H9 (cell line): Measurements from ENCODE around the gene UQCR11. TPM values are rescaled to one million over a fixed set of nuclear protein-coding genes. Genes with fewer than 3 reads are reported as not detected.

Experiments used
- DNase-seq: peaks from one replicate; pipeline ENCODE4 v3.0.0-alpha.2; 2017
- H2AFZ ChIP-seq: one replicate; pipeline ENCODE4 v1.6.1; 2013; ENCODE audit warnings: mild to moderate bottlenecking, low read length, control low read depth, moderate library complexity
- H2AK5ac ChIP-seq: 2 replicates; pipeline ENCODE4 v1.6.1; 2013; ENCODE audit warnings: low read length, control low read depth, mixed read lengths; ENCODE audit not compliant: insufficient read length
- H2BK120ac ChIP-seq: one replicate; pipeline ENCODE4 v1.6.1; 2013; ENCODE audit warnings: low read depth, mild to moderate bottlenecking, low read length, control low read depth, inconsistent platforms; ENCODE audit not compliant: poor library complexity, severe bottlenecking
- H2BK12ac ChIP-seq: 2 replicates; pipeline ENCODE4 v1.6.1; 2013; ENCODE audit warnings: low read length, control low read depth, mixed read lengths, low read depth; ENCODE audit not compliant: insufficient read length
- H2BK15ac ChIP-seq: 2 replicates; pipeline ENCODE4 v1.6.1; 2013; ENCODE audit warnings: low read depth, low read length, control low read depth
- H2BK20ac ChIP-seq: one replicate; pipeline ENCODE4 v1.6.1; 2013; ENCODE audit warnings: low read depth, mild to moderate bottlenecking, low read length, control low read depth, inconsistent platforms; ENCODE audit not compliant: poor library complexity, severe bottlenecking
- H2BK5ac ChIP-seq: 2 replicates; pipeline ENCODE4 v1.6.1; 2013; ENCODE audit warnings: low read length, control low read depth, mixed read lengths; ENCODE audit not compliant: insufficient read length
- H3K14ac ChIP-seq: 2 replicates; pipeline ENCODE4 v1.6.1; 2013; ENCODE audit warnings: low read length, control low read depth; ENCODE audit not compliant: insufficient read depth
- H3K18ac ChIP-seq: 2 replicates; pipeline ENCODE4 v1.6.1; 2013; ENCODE audit warnings: low read depth, mild to moderate bottlenecking, mixed read lengths, low read length, control low read depth; ENCODE audit not compliant: insufficient read length
- H3K23ac ChIP-seq: 2 replicates; pipeline ENCODE4 v1.6.1; 2013; ENCODE audit warnings: low read length, control low read depth, mixed read lengths, low read depth; ENCODE audit not compliant: insufficient read length
- H3K23me2 ChIP-seq: 2 replicates; pipeline ENCODE4 v1.6.1; 2013; ENCODE audit warnings: low read depth, mild to moderate bottlenecking, mixed read lengths, low read length, control low read depth; ENCODE audit not compliant: insufficient read length, poor library complexity, severe bottlenecking
- H3K27ac ChIP-seq: 2 replicates; pipeline ENCODE4 v1.5.1; 2013; ENCODE audit warnings: low read length, control low read depth, mixed read lengths, low read depth; ENCODE audit not compliant: insufficient read length
- H3K27me3 ChIP-seq: 2 replicates; pipeline ENCODE4 v1.6.1; 2013; ENCODE audit warnings: low read length, control low read depth, inconsistent platforms; ENCODE audit not compliant: insufficient read depth
- H3K4ac ChIP-seq: 2 replicates; pipeline ENCODE4 v1.6.1; 2013; ENCODE audit warnings: low read depth, mild to moderate bottlenecking, control low read depth, inconsistent platforms, low read length, moderate library complexity
- H3K4me1 ChIP-seq: 2 replicates; pipeline ENCODE4 v1.6.1; 2013; ENCODE audit warnings: low read length, control low read depth, inconsistent platforms; ENCODE audit not compliant: insufficient read depth
- H3K4me2 ChIP-seq: 2 replicates; pipeline ENCODE4 v1.6.1; 2013; ENCODE audit warnings: low read length, control low read depth, mixed read lengths; ENCODE audit not compliant: insufficient read length, insufficient read depth
- H3K56ac ChIP-seq: 2 replicates; pipeline ENCODE4 v1.6.1; 2013; ENCODE audit warnings: low read depth, mild to moderate bottlenecking, mixed read lengths, low read length, control low read depth; ENCODE audit not compliant: insufficient read length
- H3K79me1 ChIP-seq: 2 replicates; pipeline ENCODE4 v1.6.1; 2013; ENCODE audit warnings: low read depth, mild to moderate bottlenecking, moderate library complexity, low read length, control low read depth, inconsistent platforms; ENCODE audit not compliant: insufficient read depth, poor library complexity, severe bottlenecking
- H3K79me2 ChIP-seq: 2 replicates; pipeline ENCODE4 v1.6.1; 2013; ENCODE audit warnings: low read length, control low read depth, inconsistent platforms; ENCODE audit not compliant: insufficient read depth
- H3K9ac ChIP-seq: 2 replicates; pipeline ENCODE4 v1.6.1; 2013; ENCODE audit warnings: low read length, control low read depth, mixed read lengths; ENCODE audit not compliant: insufficient read length; ENCODE audit errors: extremely low read depth
- H3K9me3 ChIP-seq: one replicate; pipeline ENCODE4 v1.6.1; 2013; ENCODE audit warnings: low read depth, low read length, inconsistent platforms; ENCODE audit not compliant: control insufficient read depth
- H3T11ph ChIP-seq: one replicate; pipeline ENCODE4 v1.6.1; 2013; ENCODE audit warnings: mild to moderate bottlenecking, low read length, control low read depth, inconsistent platforms
- H4K20me1 ChIP-seq: one replicate; pipeline ENCODE4 v1.6.1; 2013; ENCODE audit not compliant: control insufficient read depth, insufficient read length, insufficient read depth
- H4K5ac ChIP-seq: 2 replicates; pipeline ENCODE4 v1.6.1; 2013; ENCODE audit warnings: low read depth, mild to moderate bottlenecking, mixed read lengths, low read length, control low read depth; ENCODE audit not compliant: insufficient read length
- H4K8ac ChIP-seq: replicated peaks from 2 replicates; pipeline ENCODE4 v1.6.1; 2013; ENCODE audit warnings: low read length, control low read depth, mixed read lengths, low read depth; ENCODE audit not compliant: insufficient read length
- H4K91ac ChIP-seq: 2 replicates; pipeline ENCODE4 v1.6.1; 2013; ENCODE audit warnings: low read depth, mild to moderate bottlenecking, moderate library complexity, mixed read lengths, low read length, control low read depth; ENCODE audit not compliant: insufficient read length
- H3K27ac Mint-ChIP-seq, 3 experiments: 2 replicates in 2 of 3; 3 replicates in 1 of 3; pipeline ENCODE4 v1.8.0; 2020 to 2021; ENCODE audit warnings: mixed read lengths in 3 of 3, mild to moderate bottlenecking in 1 of 3, moderate library complexity in 1 of 3
- H3K27me3 Mint-ChIP-seq: 2 replicates; pipeline ENCODE4 v1.8.0; 2021; ENCODE audit warnings: low read depth, mild to moderate bottlenecking, moderate library complexity, mixed read lengths
- H3K36me3 Mint-ChIP-seq, 3 experiments: 2 replicates in 2 of 3; 3 replicates in 1 of 3; pipeline ENCODE4 v1.8.0; 2020 to 2021; ENCODE audit warnings: low read depth in 3 of 3, mixed read lengths in 3 of 3; ENCODE audit not compliant: insufficient read depth in 1 of 3
- H3K4me1 Mint-ChIP-seq, 2 experiments: 2 replicates each; pipeline ENCODE4 v1.8.0; 2020; ENCODE audit warnings: mixed read lengths in 2 of 2
- H3K4me3 Mint-ChIP-seq, 2 experiments: 2 replicates in 1 of 2; 3 replicates in 1 of 2; pipeline ENCODE4 v1.8.0; 2020 to 2021; ENCODE audit warnings: mild to moderate bottlenecking in 2 of 2, mixed read lengths in 2 of 2, moderate library complexity in 1 of 2
- H3K9me3 Mint-ChIP-seq, 2 experiments: 2 replicates in 1 of 2; 3 replicates in 1 of 2; pipeline ENCODE4 v1.8.0; 2020; ENCODE audit warnings: mild to moderate bottlenecking in 2 of 2, mixed read lengths in 2 of 2, moderate library complexity in 1 of 2
- WGBS: extraction: QIAGEN DNeasy Blood & Tissue Kit; methylation state at CpG from one replicate; pipeline ENCODE4 v1.1.7; 2013; ENCODE audit warnings: missing lambda C conversion rate, low lambda C conversion rate, mixed read lengths; ENCODE audit not compliant: insufficient read length; ENCODE audit errors: extremely low coverage; 5-methylcytosine and 5-hydroxymethylcytosine counted together
- total RNA-seq: library from RNA; stranded (reverse); gene quantifications from 2 replicates; pipeline ENCODE4 v1.2.1, GENCODE V29; 2021
- TF ChIP-seq, protein P1 (sequence below): fragments of 200-600 bp; sonication (generic); conservative IDR thresholded peaks from 3 replicates; pipeline ENCODE4 v1.8.0; 2021; ENCODE audit warnings: antibody characterized with exemption, mild to moderate bottlenecking

The UQCR11 gene
- total RNA-seq, 1 experiment from 2014 or later = 174 TPM

DNA sequence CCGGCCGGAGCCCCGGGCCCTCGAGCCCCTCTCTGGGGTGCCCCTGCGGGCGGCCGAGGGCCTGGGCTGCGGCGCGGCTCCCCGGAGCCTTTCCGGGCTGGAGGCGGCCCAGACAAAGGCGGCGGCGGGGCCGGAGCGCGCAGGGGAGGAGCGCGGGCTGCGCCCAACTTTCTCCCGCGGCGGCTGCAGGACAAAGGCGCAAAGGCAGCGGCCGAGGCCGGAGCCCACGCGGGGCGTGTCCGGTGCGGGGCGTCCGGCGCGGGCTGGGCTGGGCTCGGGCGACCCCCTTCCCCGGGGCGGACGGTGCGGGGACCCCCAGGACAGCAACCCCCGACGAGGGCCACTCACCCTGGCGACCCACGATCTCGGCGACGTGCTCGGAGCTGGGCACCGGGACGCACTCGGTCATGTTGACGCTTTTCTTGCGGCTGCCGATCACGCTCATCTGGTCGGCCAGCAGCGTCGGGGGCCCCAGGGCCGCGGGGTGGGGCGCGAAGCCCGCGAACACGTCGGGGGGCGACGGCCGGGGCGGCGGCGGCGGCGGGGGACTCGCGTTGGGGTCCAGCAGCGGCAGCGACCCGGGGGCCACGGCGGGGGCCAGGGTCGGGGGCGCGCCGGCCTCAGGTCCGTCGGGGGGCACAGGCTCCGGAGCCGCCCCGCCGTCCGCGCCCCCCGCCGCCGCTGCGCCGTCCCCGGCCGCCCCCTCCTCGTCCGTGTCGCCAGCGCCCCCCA, 38.0 kb downstream of the UQCR11 start:
- peak overlapping the region; percentile 94 for H3K18ac ChIP-seq
- H3K14ac ChIP-seq = peak overlapping the region; percentile 91
- no peak overlapping the region for H2BK20ac ChIP-seq
- no peaks in the 10 kb centered on the region for H3K4me1 ChIP-seq
- no peaks in the 10 kb centered on the region for H4K20me1 ChIP-seq
- H2BK15ac ChIP-seq = no peak overlapping the region
- no peak for DNase-seq
- TF ChIP-seq, protein P1, sequence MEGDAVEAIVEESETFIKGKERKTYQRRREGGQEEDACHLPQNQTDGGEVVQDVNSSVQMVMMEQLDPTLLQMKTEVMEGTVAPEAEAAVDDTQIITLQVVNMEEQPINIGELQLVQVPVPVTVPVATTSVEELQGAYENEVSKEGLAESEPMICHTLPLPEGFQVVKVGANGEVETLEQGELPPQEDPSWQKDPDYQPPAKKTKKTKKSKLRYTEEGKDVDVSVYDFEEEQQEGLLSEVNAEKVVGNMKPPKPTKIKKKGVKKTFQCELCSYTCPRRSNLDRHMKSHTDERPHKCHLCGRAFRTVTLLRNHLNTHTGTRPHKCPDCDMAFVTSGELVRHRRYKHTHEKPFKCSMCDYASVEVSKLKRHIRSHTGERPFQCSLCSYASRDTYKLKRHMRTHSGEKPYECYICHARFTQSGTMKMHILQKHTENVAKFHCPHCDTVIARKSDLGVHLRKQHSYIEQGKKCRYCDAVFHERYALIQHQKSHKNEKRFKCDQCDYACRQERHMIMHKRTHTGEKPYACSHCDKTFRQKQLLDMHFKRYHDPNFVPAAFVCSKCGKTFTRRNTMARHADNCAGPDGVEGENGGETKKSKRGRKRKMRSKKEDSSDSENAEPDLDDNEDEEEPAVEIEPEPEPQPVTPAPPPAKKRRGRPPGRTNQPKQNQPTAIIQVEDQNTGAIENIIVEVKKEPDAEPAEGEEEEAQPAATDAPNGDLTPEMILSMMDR = no peak
- peaks cover 2 to 15% of the 10 kb centered on the region in 2 experiments; a peak in 3 of 4 replicates for H3K4me1 Mint-ChIP-seq
- H2AK5ac ChIP-seq = no peak overlapping the region
- no peak overlapping the region for H4K8ac ChIP-seq
- peak overlapping the region; percentile 81 for H3K9ac ChIP-seq
- H3K79me2 ChIP-seq = peaks cover 30% of the 10 kb centered on the region; the same call in 1 of the 2 replicates
- H3T11ph ChIP-seq = no peak overlapping the region
- H3K27ac Mint-ChIP-seq = no peak overlapping the region
- H2BK5ac ChIP-seq = no peak overlapping the region
- no peaks in the 10 kb centered on the region for H3K9me3 ChIP-seq
- no CpG with 5 or more reads among the region's 108 CpGs for WGBS
- peak overlapping the region; percentile 46 for H3K4me2 ChIP-seq
- no peaks in the 10 kb centered on the region for H3K23me2 ChIP-seq
- no peak overlapping the region for H4K91ac ChIP-seq
- H3K27me3 Mint-ChIP-seq = peaks cover 36% of the 10 kb centered on the region
- H3K4ac ChIP-seq = no peak overlapping the region; the same call in 1 of the 2 replicates
- peaks cover 3% of the 10 kb centered on the region for H3K79me1 ChIP-seq
- H2BK12ac ChIP-seq = no peak overlapping the region
- H2BK120ac ChIP-seq = no peak overlapping the region
- no peak overlapping the region for H3K56ac ChIP-seq
- H3K27ac ChIP-seq = no peak overlapping the region
- no peak overlapping the region for H4K5ac ChIP-seq
- no peak overlapping the region for H2AFZ ChIP-seq
- peak overlapping the region; percentile 68 to 81 for H3K4me3 Mint-ChIP-seq
- H3K23ac ChIP-seq = no peak overlapping the region
- H3K36me3 Mint-ChIP-seq = peaks cover 8 to 26% (median 24%) of the 10 kb centered on the region in 3 experiments; a peak in 6 of 7 replicates
- H3K27me3 ChIP-seq = no peaks in the 10 kb centered on the region; the same call in 1 of the 2 replicates
- H3K9me3 Mint-ChIP-seq = peaks cover 2 to 3% of the 10 kb centered on the region in 2 experiments; a peak in 2 of 5 replicates
